KMS-11 (cell line): ENCODE data around the gene NCBP3.

Source experiments
- H2AFZ ChIP-seq: fragments of 200-600 bp; sonication (generic); 2 replicates; pipeline ENCODE4 v1.6.1; 2016; ENCODE audit warnings: antibody characterized with exemption, mixed run types, low read depth
- H3K27ac ChIP-seq: fragments of 200-600 bp; sonication (generic); 2 replicates; pipeline ENCODE4 v1.6.1; 2016; ENCODE audit warnings: mild to moderate bottlenecking, mixed run types
- H3K27me3 ChIP-seq: fragments of 200-600 bp; sonication (generic); 2 replicates; pipeline ENCODE4 v1.6.1; 2017; ENCODE audit warnings: mild to moderate bottlenecking, low read depth, mixed run types, moderate library complexity; ENCODE audit not compliant: insufficient read depth
- H3K36me3 ChIP-seq: fragments of 200-600 bp; sonication (generic); 2 replicates; pipeline ENCODE4 v1.6.1; 2017; ENCODE audit warnings: mild to moderate bottlenecking, mixed run types; ENCODE audit not compliant: insufficient read depth
- H3K4me1 ChIP-seq: fragments of 200-600 bp; sonication (generic); 2 replicates; pipeline ENCODE4 v1.6.1; 2016; ENCODE audit warnings: mild to moderate bottlenecking, low read depth, mixed run types; ENCODE audit not compliant: poor library complexity, severe bottlenecking
- H3K4me2 ChIP-seq: fragments of 200-600 bp; sonication (generic); 2 replicates; pipeline ENCODE4 v1.7.0; 2016; ENCODE audit warnings: mild to moderate bottlenecking, mixed run types
- H3K4me3 ChIP-seq: fragments of 200-600 bp; sonication (generic); IDR thresholded peaks from 2 replicates; pipeline ENCODE4 v1.6.1; 2017; ENCODE audit warnings: low read depth, low read length, mixed read lengths; ENCODE audit not compliant: insufficient read depth
- H3K79me2 ChIP-seq: fragments of 200-600 bp; sonication (generic); 2 replicates; pipeline ENCODE4 v1.6.1; 2016; ENCODE audit warnings: low read depth, mixed run types; ENCODE audit not compliant: insufficient read depth
- H3K9ac ChIP-seq: fragments of 200-600 bp; sonication (generic); 2 replicates; pipeline ENCODE4 v1.6.1; 2016; ENCODE audit warnings: mild to moderate bottlenecking, mixed run types
- H4K20me1 ChIP-seq: fragments of 200-600 bp; sonication (generic); 2 replicates; pipeline ENCODE4 v1.6.1; 2016; ENCODE audit warnings: mild to moderate bottlenecking, mixed run types; ENCODE audit not compliant: insufficient read depth
- TF ChIP-seq, protein P1 (sequence below): fragments of 200-600 bp; sonication (generic); conservative IDR thresholded peaks from 2 replicates; pipeline ENCODE4 v1.6.1; 2017; ENCODE audit warnings: low read depth, mild to moderate bottlenecking, antibody characterized with exemption, low read length, moderate library complexity, mixed read lengths

The NCBP3 gene

GRCh38 chr17:3873862-3874261 lies 27.8 kb upstream of the NCBP3 start:
- Histone ChIP-seq H3K4me3 (no peak overlapping the region), H4K20me1 (no peaks in the 10 kb centered on the region), H2AFZ (no peak overlapping the region), H3K9ac (no peak overlapping the region), H3K4me1 (no peaks in the 10 kb centered on the region), H3K27me3 (no peaks in the 10 kb centered on the region), H3K4me2 (no peak overlapping the region), H3K79me2 (no peaks in the 10 kb centered on the region), H3K27ac (no peak overlapping the region), H3K36me3 (no peaks in the 10 kb centered on the region)
- TF ChIP-seq, protein P1, sequence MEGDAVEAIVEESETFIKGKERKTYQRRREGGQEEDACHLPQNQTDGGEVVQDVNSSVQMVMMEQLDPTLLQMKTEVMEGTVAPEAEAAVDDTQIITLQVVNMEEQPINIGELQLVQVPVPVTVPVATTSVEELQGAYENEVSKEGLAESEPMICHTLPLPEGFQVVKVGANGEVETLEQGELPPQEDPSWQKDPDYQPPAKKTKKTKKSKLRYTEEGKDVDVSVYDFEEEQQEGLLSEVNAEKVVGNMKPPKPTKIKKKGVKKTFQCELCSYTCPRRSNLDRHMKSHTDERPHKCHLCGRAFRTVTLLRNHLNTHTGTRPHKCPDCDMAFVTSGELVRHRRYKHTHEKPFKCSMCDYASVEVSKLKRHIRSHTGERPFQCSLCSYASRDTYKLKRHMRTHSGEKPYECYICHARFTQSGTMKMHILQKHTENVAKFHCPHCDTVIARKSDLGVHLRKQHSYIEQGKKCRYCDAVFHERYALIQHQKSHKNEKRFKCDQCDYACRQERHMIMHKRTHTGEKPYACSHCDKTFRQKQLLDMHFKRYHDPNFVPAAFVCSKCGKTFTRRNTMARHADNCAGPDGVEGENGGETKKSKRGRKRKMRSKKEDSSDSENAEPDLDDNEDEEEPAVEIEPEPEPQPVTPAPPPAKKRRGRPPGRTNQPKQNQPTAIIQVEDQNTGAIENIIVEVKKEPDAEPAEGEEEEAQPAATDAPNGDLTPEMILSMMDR: no peak

DNA sequence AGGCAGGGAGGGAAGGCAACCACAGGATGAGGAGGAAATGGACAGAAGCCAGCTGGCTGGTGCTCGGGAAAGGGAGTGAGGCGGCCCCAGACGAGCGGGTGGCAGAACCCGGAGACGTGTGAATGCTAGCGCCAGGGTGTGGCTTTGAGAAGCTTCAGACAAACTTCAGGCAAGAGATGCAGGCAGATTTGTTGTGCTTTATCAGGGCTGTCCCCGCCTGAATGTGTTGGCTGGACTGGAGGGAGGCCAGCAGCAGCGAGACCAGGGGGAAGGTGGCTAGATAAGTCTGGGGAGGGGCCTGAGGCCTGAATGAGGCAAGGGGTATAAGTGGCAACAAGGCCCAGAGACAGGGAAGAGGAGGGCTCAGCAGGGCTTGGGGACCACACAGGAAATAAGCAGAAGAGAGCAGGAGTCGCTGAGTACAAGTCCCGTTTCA lies 24.8 kb upstream of the NCBP3 start:
- no peak overlapping the region for H3K27ac ChIP-seq
- H3K36me3 ChIP-seq: no peaks in the 10 kb centered on the region
- H3K4me3 ChIP-seq: no peak overlapping the region
- no peaks in the 10 kb centered on the region for H3K79me2 ChIP-seq
- H4K20me1 ChIP-seq: no peaks in the 10 kb centered on the region
- no peak overlapping the region for H3K4me2 ChIP-seq
- no peaks in the 10 kb centered on the region for H3K4me1 ChIP-seq
- no peak overlapping the region for H3K9ac ChIP-seq
- TF ChIP-seq, protein P1: no peak
- no peak overlapping the region for H2AFZ ChIP-seq
- H3K27me3 ChIP-seq: no peaks in the 10 kb centered on the region

- H3K36me3 ChIP-seq: no peaks in the 10 kb centered on the region
- no peak overlapping the region for H3K4me3 ChIP-seq
- no peak overlapping the region for H3K9ac ChIP-seq
- H3K4me1 ChIP-seq: no peaks in the 10 kb centered on the region
- H2AFZ ChIP-seq: no peak overlapping the region
- H3K27me3 ChIP-seq: no peaks in the 10 kb centered on the region
- no peaks in the 10 kb centered on the region for H4K20me1 ChIP-seq
- TF ChIP-seq, protein P1: no peak
- H3K27ac ChIP-seq: no peak overlapping the region
- no peaks in the 10 kb centered on the region for H3K79me2 ChIP-seq
- H3K4me2 ChIP-seq: no peak overlapping the region
Observed at GRCh38 chr17:3867606-3868005, 21.6 kb upstream of the NCBP3 start.

- H3K79me2 ChIP-seq: no peaks in the 10 kb centered on the region
- TF ChIP-seq, protein P1: no peak
- no peak overlapping the region for H3K9ac ChIP-seq
- no peak overlapping the region for H2AFZ ChIP-seq
- no peak overlapping the region for H3K4me3 ChIP-seq
- H4K20me1 ChIP-seq: no peaks in the 10 kb centered on the region
- H3K4me1 ChIP-seq: no peaks in the 10 kb centered on the region
- no peaks in the 10 kb centered on the region for H3K27me3 ChIP-seq
- no peak overlapping the region for H3K27ac ChIP-seq
- no peaks in the 10 kb centered on the region for H3K36me3 ChIP-seq
- no peak overlapping the region for H3K4me2 ChIP-seq
Observed at GRCh38 chr17:3867106-3867505, 21.1 kb upstream of the NCBP3 start.
